ENCODE results near the gene ALOX12B. TPM values are rescaled to one million over a fixed set of nuclear protein-coding genes. Genes with fewer than 3 reads are reported as not detected.
A peak's percentile ranks its signal among the peaks of the same experiment; 100 is the strongest.

Gene ALOX12B
- total and polyA plus RNA-seq, 2 donors (not counting 1 experiment from before 2014, with no cell fraction given) = 0.57 to 0.69 TPM

- no peak overlapping the region for H3K4me3 ChIP-seq (ENCODE audit: control extremely low read depth in 1 of 5, extremely low read depth in 1 of 5, insufficient read depth in 1 of 5, low read depth in 2 of 5, low read length in 4 of 5)
- no peaks in the 10 kb centered on the region for H3K9me3 Mint-ChIP-seq (ENCODE audit: insufficient read depth)
- DNase-seq = no peak
- no peak overlapping the region for H3K27ac Mint-ChIP-seq
- no peak for ATAC-seq (ENCODE audit: low read depth)
- H3K4me1 Mint-ChIP-seq = peaks cover 14% of the 10 kb centered on the region
- H2AFZ ChIP-seq (ENCODE audit: insufficient read depth, low read depth, low read length, poor library complexity, severe bottlenecking) = no peak overlapping the region
- peaks cover 9 to 15% of the 10 kb centered on the region in 2 donors for H3K4me1 ChIP-seq (ENCODE audit: control insufficient read depth in 2 of 2, insufficient read depth in 2 of 2, low read length in 2 of 2)
- ChIA-PET POLR2A (no interaction called here), CTCF (interaction anchor here (0.7 to 11.5 kb wide), 5 partner anchors 10 to 220 kb away, joined by 3 to 360 read pairs (median 5); partner anchors contain the start of genes ALOX12B and ALOXE3)
- peaks cover 7% of the 10 kb centered on the region for H3K79me2 ChIP-seq (ENCODE audit: control insufficient read depth, insufficient read depth, low read length)
- H4K20me1 ChIP-seq (ENCODE audit: control insufficient read depth, insufficient read depth, low read length, poor library complexity, severe bottlenecking) = peaks cover 9% of the 10 kb centered on the region
- TF ChIP-seq CTCF (IDR thresholded peaks at IDR 0.05) = no peak
- no peak for TF ChIP-seq EZH2 (IDR thresholded peaks at IDR 0.05; ENCODE audit: borderline replicate concordance, insufficient read depth, low read depth, low read length, poor library complexity, severe bottlenecking)
- peak overlapping the region; percentile 52 for H3K4me3 Mint-ChIP-seq
- no peaks in the 10 kb centered on the region for H3K9me3 ChIP-seq (ENCODE audit: control extremely low read depth in 1 of 3, control insufficient read depth in 2 of 3, insufficient read depth in 1 of 3, low read length in 2 of 3)
- no peak overlapping the region for H3K27ac ChIP-seq (ENCODE audit: low read length in 2 of 2)
- intact Hi-C loops (cut with micrococcal nuclease) = loop anchor here (1.0 to 2.0 kb wide), 3 partner anchors 10 to 78 kb away; partner anchors contain the start of gene ALOXE3
- 97% methylated on average over 17 of the region's 17 CpGs for WGBS (ENCODE audit: insufficient coverage)
- H3K27me3 ChIP-seq (replicated peaks in 1 of 4; ENCODE audit: control extremely low read depth in 1 of 4, control insufficient read depth in 3 of 4, insufficient read depth in 4 of 4, low read length in 3 of 4) = peaks cover 0 to 6% (median 3%) of the 10 kb centered on the region in 4 experiments
- no peak overlapping the region for H3K9ac ChIP-seq (ENCODE audit: low read length)
- H3K36me3 ChIP-seq (replicated peaks in 1 of 2; ENCODE audit: control extremely low read depth in 1 of 2, control insufficient read depth in 1 of 2, extremely low read depth in 1 of 2, insufficient read depth in 2 of 2, low read length in 1 of 2) = no peaks in the 10 kb centered on the region
- H3K4me2 ChIP-seq (replicated peaks; ENCODE audit: low read depth, low read length, poor library complexity, severe bottlenecking) = peak overlapping the region; percentile 97
- H3K27me3 Mint-ChIP-seq = no peaks in the 10 kb centered on the region
These were observed 6.7 kb downstream of the ALOX12B start for GRCh38 chr17:8080799-8081219.

DNA sequence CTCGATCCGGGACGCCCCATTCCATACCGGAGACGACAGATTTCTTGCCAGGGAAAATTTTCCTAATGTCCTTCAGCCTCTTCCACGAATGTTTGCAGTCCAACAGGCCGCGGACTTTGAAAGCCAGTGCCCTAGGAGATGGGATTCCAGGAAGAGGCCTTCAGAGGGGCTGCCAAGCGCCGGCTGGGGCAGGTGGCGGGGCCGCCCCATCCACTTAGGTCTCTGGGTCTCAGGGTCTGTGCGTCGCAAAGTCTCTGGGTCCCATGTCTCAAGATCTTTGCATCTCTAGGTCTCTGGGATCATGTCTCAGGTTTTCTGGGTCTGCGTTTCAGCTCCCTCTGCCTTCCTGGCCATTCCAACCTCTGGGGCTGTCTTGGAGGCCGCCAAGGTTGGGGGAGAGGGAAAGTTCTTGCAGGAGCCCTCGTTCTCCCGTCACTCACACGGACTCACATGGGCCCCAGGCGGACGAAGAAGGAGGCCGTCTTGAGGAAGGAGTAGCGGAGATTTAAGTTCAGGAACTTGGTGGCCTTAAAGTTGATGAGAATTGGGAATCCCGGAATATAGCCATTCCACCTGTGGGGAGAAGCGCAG, 7.2 kb downstream of the ALOX12B start:
- peak overlapping the region; percentile 96 for H3K4me3 Mint-ChIP-seq
- peaks cover 9 to 15% of the 10 kb centered on the region in 2 donors for H3K4me1 ChIP-seq (ENCODE audit: control insufficient read depth in 2 of 2, insufficient read depth in 2 of 2, low read length in 2 of 2)
- ATAC-seq (ENCODE audit: low read depth) (no peak), DNase-seq (no peak)
- peak overlapping the region; percentile 98 for H2AFZ ChIP-seq (ENCODE audit: insufficient read depth, low read depth, low read length, poor library complexity, severe bottlenecking)
- POLR2A ChIA-PET = interaction anchor here (1.3 kb wide), 2 partner anchors 10 to 168 kb away, joined by 6 to 8 read pairs; partner anchors contain the start of gene CTC1
- no peaks in the 10 kb centered on the region for H3K9me3 ChIP-seq (ENCODE audit: control extremely low read depth in 1 of 3, control insufficient read depth in 2 of 3, insufficient read depth in 1 of 3, low read length in 2 of 3)
- CTCF ChIA-PET = interaction anchor here (1.0 to 11.5 kb wide), 8 partner anchors 10 to 666 kb away, joined by 3 to 360 read pairs (median 11); partner anchors contain the start of genes ALOX12B and ALOXE3
- 42% methylated on average over 25 of the region's 25 CpGs for WGBS (ENCODE audit: insufficient coverage)
- H3K27ac ChIP-seq (ENCODE audit: low read length in 2 of 2) = no peak overlapping the region
- peaks cover 7% of the 10 kb centered on the region for H3K79me2 ChIP-seq (ENCODE audit: control insufficient read depth, insufficient read depth, low read length)
- H3K4me2 ChIP-seq (replicated peaks; ENCODE audit: low read depth, low read length, poor library complexity, severe bottlenecking) = peak overlapping the region; percentile 97
- H3K27me3 ChIP-seq (replicated peaks in 1 of 4; ENCODE audit: control extremely low read depth in 1 of 4, control insufficient read depth in 3 of 4, insufficient read depth in 4 of 4, low read length in 3 of 4) = peaks cover 0 to 11% (median 4%) of the 10 kb centered on the region in 4 experiments
- peaks cover 9% of the 10 kb centered on the region for H4K20me1 ChIP-seq (ENCODE audit: control insufficient read depth, insufficient read depth, low read length, poor library complexity, severe bottlenecking)
- intact Hi-C loops (cut with micrococcal nuclease) = loop anchor here (1.0 to 2.0 kb wide), 3 partner anchors 11 to 78 kb away; partner anchors contain the start of gene ALOXE3
- H3K4me1 Mint-ChIP-seq = peaks cover 14% of the 10 kb centered on the region
- H3K27ac Mint-ChIP-seq = peak overlapping the region; percentile 92
- H3K9me3 Mint-ChIP-seq (ENCODE audit: insufficient read depth) = no peaks in the 10 kb centered on the region
- peak overlapping the region in 4 of 5 experiments; percentile 57 to 76 (median 70) for H3K4me3 ChIP-seq (ENCODE audit: control extremely low read depth in 1 of 5, extremely low read depth in 1 of 5, insufficient read depth in 1 of 5, low read depth in 2 of 5, low read length in 4 of 5)
- peak; percentile 41 for TF ChIP-seq CTCF (IDR thresholded peaks at IDR 0.05)
- TF ChIP-seq EZH2 (IDR thresholded peaks at IDR 0.05; ENCODE audit: borderline replicate concordance, insufficient read depth, low read depth, low read length, poor library complexity, severe bottlenecking) = no peak
- H3K36me3 ChIP-seq (replicated peaks in 1 of 2; ENCODE audit: control extremely low read depth in 1 of 2, control insufficient read depth in 1 of 2, extremely low read depth in 1 of 2, insufficient read depth in 2 of 2, low read length in 1 of 2) = no peaks in the 10 kb centered on the region
- H3K27me3 Mint-ChIP-seq = no peaks in the 10 kb centered on the region
- H3K9ac ChIP-seq (ENCODE audit: low read length) = peak overlapping the region; percentile 76

Data from B cell (primary cell).